GM23338 (cell line): Measurements from ENCODE around the gene TOX4.

Source experiments
- EZH2 ChIP-seq: fragments of 200-600 bp; sonication (generic); IDR thresholded peaks from one replicate; pipeline ENCODE4 v1.8.0; 2017; ENCODE audit warnings: antibody characterized with exemption, mild to moderate bottlenecking, low read depth; ENCODE audit not compliant: unreplicated experiment
- NANOG ChIP-seq: IDR thresholded peaks from 2 replicates; pipeline ENCODE4 v1.6.1; 2016; ENCODE audit warnings: antibody characterized with exemption, borderline replicate concordance
- REST ChIP-seq: IDR thresholded peaks from one replicate; pipeline ENCODE4 v1.6.1; 2018; ENCODE audit warnings: antibody characterized with exemption; ENCODE audit not compliant: unreplicated experiment
- TF ChIP-seq, protein P1 (sequence below), 2 experiments: fragments of 200-600 bp in 1 of 2; sonication (generic) in 1 of 2; conservative IDR thresholded peaks; 2 replicates each; pipeline versions ENCODE4 v1.5.1 to v1.6.1; 2016 to 2017; ENCODE audit warnings: antibody characterized with exemption in 2 of 2, low read depth in 2 of 2, mild to moderate bottlenecking in 2 of 2, moderate library complexity in 1 of 2

GRCh38 chr14:21467616-21468015 is 9.4 kb upstream of the TOX4 start:
- TF ChIP-seq, protein P1, sequence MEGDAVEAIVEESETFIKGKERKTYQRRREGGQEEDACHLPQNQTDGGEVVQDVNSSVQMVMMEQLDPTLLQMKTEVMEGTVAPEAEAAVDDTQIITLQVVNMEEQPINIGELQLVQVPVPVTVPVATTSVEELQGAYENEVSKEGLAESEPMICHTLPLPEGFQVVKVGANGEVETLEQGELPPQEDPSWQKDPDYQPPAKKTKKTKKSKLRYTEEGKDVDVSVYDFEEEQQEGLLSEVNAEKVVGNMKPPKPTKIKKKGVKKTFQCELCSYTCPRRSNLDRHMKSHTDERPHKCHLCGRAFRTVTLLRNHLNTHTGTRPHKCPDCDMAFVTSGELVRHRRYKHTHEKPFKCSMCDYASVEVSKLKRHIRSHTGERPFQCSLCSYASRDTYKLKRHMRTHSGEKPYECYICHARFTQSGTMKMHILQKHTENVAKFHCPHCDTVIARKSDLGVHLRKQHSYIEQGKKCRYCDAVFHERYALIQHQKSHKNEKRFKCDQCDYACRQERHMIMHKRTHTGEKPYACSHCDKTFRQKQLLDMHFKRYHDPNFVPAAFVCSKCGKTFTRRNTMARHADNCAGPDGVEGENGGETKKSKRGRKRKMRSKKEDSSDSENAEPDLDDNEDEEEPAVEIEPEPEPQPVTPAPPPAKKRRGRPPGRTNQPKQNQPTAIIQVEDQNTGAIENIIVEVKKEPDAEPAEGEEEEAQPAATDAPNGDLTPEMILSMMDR (conservative IDR thresholded peaks at IDR 0.05; ENCODE audit: low read depth in 2 of 2): no peak
- TF ChIP-seq NANOG: no peak
- no peak for TF ChIP-seq REST
- TF ChIP-seq EZH2: no peak
